DND-41 (cell line): ENCODE measurements around the gene SLC2A9.

ENCODE experiments used
- ATAC-seq: fragments of 200-7000 bp; cut with Tn5 transposase; 3 replicates; pipeline ENCODE4 v1.9.1; 2021; ENCODE audit warnings: low read depth; ENCODE audit not compliant: insufficient read depth
- DNase-seq: peaks from one replicate; pipeline ENCODE4 v3.0.0-alpha.2; 2020
- H2AFZ ChIP-seq: 2 replicates; pipeline ENCODE4 v1.6.0; 2012; ENCODE audit warnings: low read depth, low read length
- H3K27ac ChIP-seq: 2 replicates; pipeline ENCODE4 v1.5.1; 2012; ENCODE audit warnings: low read length, inconsistent platforms
- H3K27me3 ChIP-seq: fragments of 200-600 bp; sonication (generic); 2 replicates; pipeline ENCODE4 v1.6.0; 2012; ENCODE audit warnings: low read length, mild to moderate bottlenecking, inconsistent platforms; ENCODE audit not compliant: insufficient read depth, poor library complexity
- H3K36me3 ChIP-seq: 2 replicates; pipeline ENCODE4 v1.5.1; 2012; ENCODE audit warnings: low read length, inconsistent platforms; ENCODE audit not compliant: insufficient read depth
- H3K4me1 ChIP-seq: 2 replicates; pipeline ENCODE4 v1.5.1; 2012; ENCODE audit warnings: mild to moderate bottlenecking, low read length; ENCODE audit not compliant: insufficient read depth
- H3K4me2 ChIP-seq: 2 replicates; pipeline ENCODE4 v1.6.0; 2012; ENCODE audit warnings: mild to moderate bottlenecking, moderate library complexity, low read length, inconsistent platforms; ENCODE audit not compliant: insufficient read depth
- H3K4me3 ChIP-seq, 2 experiments: fragments of 200-600 bp in 1 of 2; shearing (Covaris generic) in 1 of 2; 2 replicates each; pipeline ENCODE4 v1.5.1; 2012 to 2016; ENCODE audit warnings: inconsistent platforms in 2 of 2, low read length in 2 of 2, mild to moderate bottlenecking in 2 of 2, low read depth in 1 of 2, moderate library complexity in 1 of 2
- H3K79me2 ChIP-seq: 2 replicates; pipeline ENCODE4 v1.6.0; 2012; ENCODE audit warnings: low read length, inconsistent platforms; ENCODE audit not compliant: insufficient read depth
- H3K9ac ChIP-seq: 2 replicates; pipeline ENCODE4 v1.6.0; 2012; ENCODE audit warnings: low read depth, mild to moderate bottlenecking, inconsistent platforms, low read length, moderate library complexity
- H3K9me3 ChIP-seq: 2 replicates; pipeline ENCODE4 v1.5.1; 2012; ENCODE audit warnings: low read length, moderate library complexity, mild to moderate bottlenecking, inconsistent platforms; ENCODE audit not compliant: insufficient read depth, severe bottlenecking
- H4K20me1 ChIP-seq: 2 replicates; pipeline ENCODE4 v1.6.0; 2012; ENCODE audit warnings: low read length; ENCODE audit not compliant: insufficient read depth
- EZH2 ChIP-seq: IDR thresholded peaks from 3 replicates; pipeline ENCODE4 v1.6.1; 2012; ENCODE audit warnings: borderline replicate concordance, low read depth, mild to moderate bottlenecking, moderate library complexity, low read length, inconsistent platforms; ENCODE audit not compliant: severe bottlenecking
- TF ChIP-seq, protein P1 (sequence below): IDR thresholded peaks from 2 replicates; pipeline ENCODE4 v1.5.1; 2012; ENCODE audit warnings: borderline replicate concordance, low read length, moderate library complexity, mild to moderate bottlenecking; ENCODE audit not compliant: poor library complexity, severe bottlenecking; ENCODE audit errors: extremely low read depth

Gene SLC2A9

DNA sequence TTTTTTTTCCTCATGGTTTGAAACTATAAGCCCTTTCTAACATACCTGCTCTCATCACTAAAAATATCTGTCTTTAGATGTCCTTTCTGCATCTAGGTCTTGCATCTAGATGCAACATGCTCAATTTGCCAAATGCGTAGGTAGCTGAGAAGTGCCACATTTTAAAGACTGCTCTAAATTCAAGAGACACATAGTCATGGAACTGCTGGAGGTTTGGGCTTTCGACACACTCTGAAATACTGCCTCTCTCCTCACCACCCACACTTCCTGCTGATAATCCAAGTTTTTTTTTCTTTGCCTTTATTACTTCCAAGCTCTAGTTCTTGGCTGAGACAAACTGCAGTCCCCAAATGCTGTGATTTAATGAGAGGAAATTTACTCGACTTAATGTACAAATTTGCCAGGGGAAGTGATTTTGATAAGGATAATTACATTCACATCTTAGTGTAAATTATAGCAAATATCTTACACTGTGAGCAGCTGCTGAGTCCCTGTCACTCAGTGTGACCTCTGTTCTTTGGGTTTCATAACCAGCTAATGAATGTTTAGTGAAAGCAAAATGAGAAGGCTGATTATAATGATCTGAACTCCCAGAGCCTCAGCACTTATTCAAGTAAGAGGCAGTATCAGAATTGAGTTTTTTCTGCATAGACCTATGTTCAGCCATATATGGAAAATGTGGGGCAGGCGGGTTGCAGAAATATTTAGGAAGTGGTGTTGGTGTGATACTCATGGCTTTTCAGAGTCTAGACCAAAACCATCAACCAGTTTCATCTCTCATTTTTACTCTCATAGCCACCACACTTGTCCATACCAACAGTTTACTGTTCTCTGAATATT is 208.6 kb downstream of the SLC2A9 start:
- H3K9ac ChIP-seq, result no peak overlapping the region
- no peak overlapping the region for H3K4me2 ChIP-seq
- TF ChIP-seq, protein P1, sequence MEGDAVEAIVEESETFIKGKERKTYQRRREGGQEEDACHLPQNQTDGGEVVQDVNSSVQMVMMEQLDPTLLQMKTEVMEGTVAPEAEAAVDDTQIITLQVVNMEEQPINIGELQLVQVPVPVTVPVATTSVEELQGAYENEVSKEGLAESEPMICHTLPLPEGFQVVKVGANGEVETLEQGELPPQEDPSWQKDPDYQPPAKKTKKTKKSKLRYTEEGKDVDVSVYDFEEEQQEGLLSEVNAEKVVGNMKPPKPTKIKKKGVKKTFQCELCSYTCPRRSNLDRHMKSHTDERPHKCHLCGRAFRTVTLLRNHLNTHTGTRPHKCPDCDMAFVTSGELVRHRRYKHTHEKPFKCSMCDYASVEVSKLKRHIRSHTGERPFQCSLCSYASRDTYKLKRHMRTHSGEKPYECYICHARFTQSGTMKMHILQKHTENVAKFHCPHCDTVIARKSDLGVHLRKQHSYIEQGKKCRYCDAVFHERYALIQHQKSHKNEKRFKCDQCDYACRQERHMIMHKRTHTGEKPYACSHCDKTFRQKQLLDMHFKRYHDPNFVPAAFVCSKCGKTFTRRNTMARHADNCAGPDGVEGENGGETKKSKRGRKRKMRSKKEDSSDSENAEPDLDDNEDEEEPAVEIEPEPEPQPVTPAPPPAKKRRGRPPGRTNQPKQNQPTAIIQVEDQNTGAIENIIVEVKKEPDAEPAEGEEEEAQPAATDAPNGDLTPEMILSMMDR, result no peak
- no peak for TF ChIP-seq EZH2

DNA sequence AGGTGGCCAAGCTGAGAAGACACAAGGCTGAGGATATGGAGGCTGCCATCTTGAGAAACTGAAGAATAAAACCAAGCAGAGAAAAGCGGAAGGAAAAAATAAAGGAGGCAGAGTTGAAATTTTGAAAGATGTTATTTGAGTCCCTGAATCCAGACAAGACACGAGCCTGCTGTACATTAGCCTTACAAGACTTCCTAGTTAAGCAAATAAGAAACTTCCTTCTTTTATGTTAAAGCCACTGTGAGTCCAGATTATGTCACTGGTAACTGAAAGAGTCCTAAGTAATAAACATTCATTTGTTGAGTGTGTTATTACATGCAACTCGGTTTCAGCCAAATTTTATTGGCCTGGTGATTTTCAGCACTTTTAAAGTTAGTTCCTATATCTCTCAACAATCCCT is 209.5 kb downstream of the SLC2A9 start:
- Histone ChIP-seq H3K4me1 (no peaks in the 10 kb centered on the region), H3K27ac (no peak overlapping the region), H3K9ac (no peak overlapping the region), H3K36me3 (no peaks in the 10 kb centered on the region), H4K20me1 (no peaks in the 10 kb centered on the region), H3K4me3 (no peak overlapping the region), H2AFZ (no peak overlapping the region), H3K9me3 (no peaks in the 10 kb centered on the region), H3K27me3 (no peaks in the 10 kb centered on the region), H3K79me2 (no peaks in the 10 kb centered on the region), H3K4me2 (no peak overlapping the region)
- no peak for DNase-seq
- ATAC-seq, result no peak
- TF ChIP-seq EZH2, result no peak
- TF ChIP-seq, protein P1, result no peak

More for the DNA sequence above, 208.6 kb downstream of the SLC2A9 start:
- H3K36me3 ChIP-seq, result no peaks in the 10 kb centered on the region
- H3K79me2 ChIP-seq, result no peaks in the 10 kb centered on the region
- no peaks in the 10 kb centered on the region for H3K9me3 ChIP-seq
- H3K4me1 ChIP-seq, result no peaks in the 10 kb centered on the region
- H3K27ac ChIP-seq, result no peak overlapping the region
- ATAC-seq (no peak), DNase-seq (no peak)
- H3K4me3 ChIP-seq, result no peak overlapping the region
- H4K20me1 ChIP-seq, result no peaks in the 10 kb centered on the region
- H2AFZ ChIP-seq, result no peak overlapping the region
- no peaks in the 10 kb centered on the region for H3K27me3 ChIP-seq

DNA sequence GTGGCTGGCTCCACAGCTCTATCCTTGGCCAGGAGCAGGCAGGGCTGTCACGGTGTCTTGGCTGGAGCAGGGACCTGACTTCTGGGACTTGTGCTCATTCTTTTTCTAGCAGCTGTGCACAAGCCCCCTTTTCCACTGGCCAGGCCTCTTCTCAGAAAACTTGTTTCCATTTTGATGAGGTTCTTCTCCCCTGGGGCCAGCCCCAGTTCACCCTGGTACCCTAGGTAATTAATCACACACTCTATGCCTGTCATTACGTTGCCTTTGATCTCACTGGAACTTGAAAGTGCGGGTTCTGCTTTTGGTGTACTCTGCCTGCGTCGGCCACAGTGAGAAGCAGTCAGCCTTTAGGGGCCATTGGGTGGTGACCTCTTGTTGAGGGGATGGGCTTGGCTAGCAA is 213.2 kb downstream of the SLC2A9 start:
- TF ChIP-seq, protein P1, result no peak
- no peak for TF ChIP-seq EZH2
- no peak overlapping the region for H3K27ac ChIP-seq
- H3K79me2 ChIP-seq, result no peaks in the 10 kb centered on the region
- no peak overlapping the region for H2AFZ ChIP-seq
- H3K4me3 ChIP-seq, result no peak overlapping the region
- H3K9ac ChIP-seq, result no peak overlapping the region
- H3K4me2 ChIP-seq, result no peak overlapping the region
- DNase-seq, result no peak
- no peaks in the 10 kb centered on the region for H4K20me1 ChIP-seq
- H3K4me1 ChIP-seq, result no peaks in the 10 kb centered on the region
- H3K27me3 ChIP-seq, result no peaks in the 10 kb centered on the region
- H3K9me3 ChIP-seq, result no peaks in the 10 kb centered on the region
- no peaks in the 10 kb centered on the region for H3K36me3 ChIP-seq
- ATAC-seq, result no peak
